WTC11 (cell line): ENCODE measurements around the gene RAB10.

Source experiments
- MYBL2 ChIP-seq: sonication (generic); formaldehyde crosslinking; IDR thresholded peaks from 2 replicates; pipeline ENCODE4 v1.8.1; 2023; ENCODE audit warnings: mild to moderate bottlenecking, moderate library complexity, missing genetic modification reagents
- TF ChIP-seq, protein P1 (sequence below): sonication (generic); formaldehyde crosslinking; IDR thresholded peaks from 2 replicates; pipeline ENCODE4 v1.8.1; 2023; ENCODE audit warnings: mild to moderate bottlenecking, missing genetic modification reagents, moderate library complexity
- TF ChIP-seq, protein P2 (sequence below): fragments of 250-450 bp; sonication (Bioruptor Pico); IDR thresholded peaks from 2 replicates; pipeline ENCODE4 v2.1.2; 2022; ENCODE audit warnings: mild to moderate bottlenecking, moderate library complexity

DNA sequence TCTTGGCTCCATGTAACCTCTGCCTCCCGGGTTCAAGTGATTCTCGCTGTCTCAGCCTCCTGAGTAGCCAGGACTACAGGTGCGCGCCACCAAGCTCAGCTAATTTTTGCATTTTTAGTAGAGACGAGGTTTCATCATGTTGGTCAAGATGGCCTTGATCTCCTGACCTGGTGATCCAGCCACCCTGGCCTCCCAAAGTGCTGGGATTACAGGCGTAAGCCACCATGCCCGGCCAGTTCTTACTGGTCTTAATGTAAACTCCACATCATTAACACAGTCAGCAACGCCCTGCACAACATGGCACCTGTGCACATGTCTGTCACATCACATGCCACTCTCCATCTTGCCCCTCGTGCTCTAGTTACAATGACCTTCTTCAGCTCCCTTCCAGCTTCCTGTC lies 45.8 kb upstream of the RAB10 start:
- TF ChIP-seq, protein P1, sequence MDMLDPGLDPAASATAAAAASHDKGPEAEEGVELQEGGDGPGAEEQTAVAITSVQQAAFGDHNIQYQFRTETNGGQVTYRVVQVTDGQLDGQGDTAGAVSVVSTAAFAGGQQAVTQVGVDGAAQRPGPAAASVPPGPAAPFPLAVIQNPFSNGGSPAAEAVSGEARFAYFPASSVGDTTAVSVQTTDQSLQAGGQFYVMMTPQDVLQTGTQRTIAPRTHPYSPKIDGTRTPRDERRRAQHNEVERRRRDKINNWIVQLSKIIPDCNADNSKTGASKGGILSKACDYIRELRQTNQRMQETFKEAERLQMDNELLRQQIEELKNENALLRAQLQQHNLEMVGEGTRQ (CRISPR knock-in tag) = no peak
- no peak for TF ChIP-seq MYBL2 (CRISPR knock-in tag)
- TF ChIP-seq, protein P2, sequence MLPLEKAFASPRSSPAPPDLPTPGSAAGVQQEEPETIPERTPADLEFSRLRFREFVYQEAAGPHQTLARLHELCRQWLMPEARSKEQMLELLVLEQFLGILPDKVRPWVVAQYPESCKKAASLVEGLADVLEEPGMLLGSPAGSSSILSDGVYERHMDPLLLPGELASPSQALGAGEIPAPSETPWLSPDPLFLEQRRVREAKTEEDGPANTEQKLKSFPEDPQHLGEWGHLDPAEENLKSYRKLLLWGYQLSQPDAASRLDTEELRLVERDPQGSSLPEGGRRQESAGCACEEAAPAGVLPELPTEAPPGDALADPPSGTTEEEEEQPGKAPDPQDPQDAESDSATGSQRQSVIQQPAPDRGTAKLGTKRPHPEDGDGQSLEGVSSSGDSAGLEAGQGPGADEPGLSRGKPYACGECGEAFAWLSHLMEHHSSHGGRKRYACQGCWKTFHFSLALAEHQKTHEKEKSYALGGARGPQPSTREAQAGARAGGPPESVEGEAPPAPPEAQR = no peak
